OCI-LY3 (cell line): ENCODE data around the gene GNAZ.
"Not testable (repeated sequence)": the region's sequence is repeated elsewhere in the genome, so short reads cannot be mapped to it uniquely, and the experiment has no call there.

Source experiments
- CTCF ChIP-seq: fragments of 200-600, 300-600 bp; sonication (generic); IDR thresholded peaks from 2 replicates; pipeline ENCODE4 v1.5.1; 2014; ENCODE audit warnings: antibody characterized with exemption, low read length, low read depth
- EZH2phosphoT487 ChIP-seq: fragments of 200-600 bp; shearing (Covaris generic); IDR thresholded peaks from 2 replicates; pipeline ENCODE4 v1.6.1; 2018; ENCODE audit warnings: antibody characterized with exemption, mixed run types, low read depth

- TF ChIP-seq CTCF, EZH2phosphoT487: not testable (repeated sequence)
These were observed 48.5 kb upstream of the GNAZ start for GRCh38 chr22:23021660-23022353.
